ENCODE results near the gene PLEKHG4B. TPM values are rescaled to one million over a fixed set of nuclear protein-coding genes. Genes with fewer than 3 reads are reported as not detected.

PLEKHG4B gene
- total RNA-seq, 1 donor from 2014 or later, result 5.4 TPM

- Histone ChIP-seq H3K36me3 (ENCODE audit: control insufficient read depth, insufficient read depth, low read length) (no peaks in the 10 kb centered on the region), H3K27me3 (ENCODE audit: control insufficient read depth, insufficient read depth, low read length) (peaks cover 4% of the 10 kb centered on the region), H3K4me3 (ENCODE audit: low read depth, low read length) (no peak overlapping the region)
- no peak for DNase-seq (ENCODE audit: low read depth)
- TF ChIP-seq CTCF (IDR thresholded peaks at IDR 0.05; ENCODE audit: insufficient read depth, low read length, poor library complexity, severe bottlenecking), result no peak
Measured at GRCh38 chr5:181160-181559, 89.2 kb downstream of the PLEKHG4B start.

- Histone ChIP-seq H3K27me3 (ENCODE audit: control insufficient read depth, insufficient read depth, low read length) (peaks cover 4% of the 10 kb centered on the region), H3K4me3 (ENCODE audit: low read depth, low read length) (no peak overlapping the region), H3K36me3 (ENCODE audit: control insufficient read depth, insufficient read depth, low read length) (no peaks in the 10 kb centered on the region)
- DNase-seq (ENCODE audit: low read depth), result no peak
- TF ChIP-seq CTCF (IDR thresholded peaks at IDR 0.05; ENCODE audit: insufficient read depth, low read length, poor library complexity, severe bottlenecking), result no peak
Measured at GRCh38 chr5:181566-181965, 89.6 kb downstream of the PLEKHG4B start.

- no peak for TF ChIP-seq CTCF (IDR thresholded peaks at IDR 0.05; ENCODE audit: insufficient read depth, low read length, poor library complexity, severe bottlenecking)
- H3K36me3 ChIP-seq (ENCODE audit: control insufficient read depth, insufficient read depth, low read length), result no peaks in the 10 kb centered on the region
- DNase-seq (ENCODE audit: low read depth), result no peak
- no peak overlapping the region for H3K4me3 ChIP-seq (ENCODE audit: low read depth, low read length)
- H3K27me3 ChIP-seq (ENCODE audit: control insufficient read depth, insufficient read depth, low read length), result peaks cover 2% of the 10 kb centered on the region
Measured at GRCh38 chr5:182126-182525, 90.2 kb downstream of the PLEKHG4B start.

GRCh38 chr5:184471-184870 lies 92.5 kb downstream of the PLEKHG4B start:
- TF ChIP-seq CTCF (IDR thresholded peaks at IDR 0.05; ENCODE audit: insufficient read depth, low read length, poor library complexity, severe bottlenecking), result no peak

GRCh38 chr5:185095-186070 lies 93.4 kb downstream of the PLEKHG4B start:
- Histone ChIP-seq H3K4me3 (ENCODE audit: low read depth, low read length) (no peak overlapping the region), H3K36me3 (ENCODE audit: control insufficient read depth, insufficient read depth, low read length) (no peaks in the 10 kb centered on the region), H3K27me3 (ENCODE audit: control insufficient read depth, insufficient read depth, low read length) (peaks cover 14% of the 10 kb centered on the region)
- no peak for TF ChIP-seq CTCF (IDR thresholded peaks at IDR 0.05; ENCODE audit: insufficient read depth, low read length, poor library complexity, severe bottlenecking)
- DNase-seq (ENCODE audit: low read depth), result no peak

More at GRCh38 chr5:184471-184870, 92.5 kb downstream of the PLEKHG4B start:
- H3K4me3 ChIP-seq (ENCODE audit: low read depth, low read length), result no peak overlapping the region
- H3K36me3 ChIP-seq (ENCODE audit: control insufficient read depth, insufficient read depth, low read length), result no peaks in the 10 kb centered on the region
- peaks cover 9% of the 10 kb centered on the region for H3K27me3 ChIP-seq (ENCODE audit: control insufficient read depth, insufficient read depth, low read length)
- DNase-seq (ENCODE audit: low read depth), result no peak
